Transverse colon (tissue), 4 donors: ENCODE data around the gene KDM1B. TPM values are rescaled to one million over a fixed set of nuclear protein-coding genes. Genes with fewer than 3 reads are reported as not detected.
A peak's percentile ranks its signal among the peaks of the same experiment; 100 is the strongest.

Experiments
- DNase-seq: peaks from one replicate; pipeline ENCODE4 v3.0.0-alpha.2; 2019
- H3K27ac ChIP-seq, 4 donors: fragments of 200-600 bp; sonication (generic); 2 replicates each; pipeline ENCODE4 v1.5.1; 2016 to 2018; ENCODE audit warnings: inconsistent platforms in 4 of 4
- H3K27me3 ChIP-seq: fragments of 200-600 bp; sonication (generic); 2 replicates; pipeline ENCODE4 v1.5.1; 2017; ENCODE audit warnings: inconsistent platforms
- H3K36me3 ChIP-seq, 4 donors: fragments of 200-600 bp; sonication (generic); 2 replicates each; pipeline ENCODE4 v1.5.1; 2017 to 2019; ENCODE audit warnings: inconsistent platforms in 4 of 4
- H3K4me1 ChIP-seq, 4 donors: fragments of 200-600 bp; sonication (generic); 2 replicates each; pipeline ENCODE4 v1.5.1; 2017 to 2020; ENCODE audit warnings: inconsistent platforms in 4 of 4
- H3K4me3 ChIP-seq, 4 donors: fragments of 200-600 bp; sonication (generic); 1 replicate in 1 of 4; 2 replicates in 3 of 4; pipeline versions ENCODE4 v1.5.1 to v1.6.1; 2017 to 2019; ENCODE audit warnings: inconsistent platforms in 4 of 4
- H3K9me3 ChIP-seq, 2 donors: fragments of 200-600 bp; sonication (generic); 2 replicates each; pipeline ENCODE4 v1.5.1; 2017 to 2019; ENCODE audit warnings: inconsistent platforms in 2 of 2
- CTCF ChIP-seq, 5 experiments: fragments of 200-600 bp in 3 of 5; fragments of 450-650 bp in 2 of 5; sonication (generic) in 3 of 5; IDR thresholded peaks; 1 replicate in 2 of 5; 2 replicates in 3 of 5; pipeline ENCODE4 v1.5.1; 2016 to 2017; ENCODE audit warnings: antibody characterized with exemption in 5 of 5, inconsistent platforms in 3 of 5, mild to moderate bottlenecking in 2 of 5, moderate library complexity in 1 of 5
- EP300 ChIP-seq: sonication (generic); formaldehyde crosslinking; IDR thresholded peaks from one replicate; pipeline ENCODE4 v1.6.1; 2017; ENCODE audit warnings: antibody characterized with exemption, low read depth
- POLR2A ChIP-seq: fragments of 450-650 bp; IDR thresholded peaks from one replicate; pipeline ENCODE4 v1.6.1; 2016; ENCODE audit warnings: antibody characterized with exemption, mild to moderate bottlenecking, moderate library complexity
- POLR2AphosphoS5 ChIP-seq, 3 donors: sonication (generic); formaldehyde crosslinking; IDR thresholded peaks; one replicate each; pipeline ENCODE4 v1.6.1; 2016; ENCODE audit warnings: antibody characterized with exemption in 3 of 3
- WGBS, 2 donors: methylation state at CpG; one replicate each; pipeline ENCODE4 v1.1.5; 2018; ENCODE audit warnings: low coverage in 1 of 2; 5-methylcytosine and 5-hydroxymethylcytosine counted together
- in situ Hi-C, 4 donors: fragments of 200-750 bp; cut with MboI; loops; one replicate each; pipeline versions ENCODE4 v1.15.0 to v1.15.1; 2017; ENCODE audit warnings: low sequenced_read_pairs in 3 of 4, low pct_ligation_motif_present in 1 of 4, low pct_unique_long_range_greater_than_20kb in 1 of 4
- intact Hi-C: fragments of 100-400 bp; cut with DNase I; formaldehyde crosslinking; loops from one replicate; pipeline ENCODE4 v1.15.1; 2023; ENCODE audit warnings: low total_unique reads
- total RNA-seq, 4 donors: library from RNA; depleted of rRNA; stranded (reverse); fragments of >200 nt; gene quantifications; one replicate each; pipeline ENCODE4 v1.1.0, GENCODE V29; 2016

KDM1B gene
- total RNA-seq, 4 donors from 2014 or later = 18.9 to 70.7 (median 40.0) TPM

DNA sequence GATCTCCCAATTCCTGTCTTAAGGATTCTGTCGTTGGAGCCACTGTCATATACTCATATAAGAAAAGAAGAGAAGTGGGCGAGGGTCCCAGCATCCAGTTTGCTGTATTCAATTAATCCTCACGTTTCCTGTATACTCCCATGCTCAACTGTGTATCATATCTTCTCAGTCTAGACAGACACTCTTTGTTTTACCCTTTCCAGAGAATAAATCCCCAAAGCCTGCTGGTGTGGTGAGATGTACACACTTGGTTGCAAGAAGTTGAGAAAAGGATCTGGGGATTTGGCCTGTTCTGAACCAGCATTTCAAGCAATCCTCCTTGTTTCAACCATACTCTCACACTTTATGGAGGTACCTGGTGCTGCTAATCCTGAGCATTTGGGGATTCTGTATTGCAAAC is 3.4 kb upstream of the KDM1B start:
- H3K4me3 ChIP-seq = no peak overlapping the region
- no peaks in the 10 kb centered on the region for H3K9me3 ChIP-seq
- TF ChIP-seq POLR2AphosphoS5 (IDR thresholded peaks at IDR 0.05) (no peak), CTCF (IDR thresholded peaks at IDR 0.05) (no peak), EP300 (no peak), POLR2A (no peak)
- DNase-seq = no peak
- in situ Hi-C loops (no loop called here), intact Hi-C loops (loop anchor here (5.0 to 10.0 kb wide), 2 partner anchors 113 to 1986 kb away; partner anchors contain the start of gene DEK)
- 83 to 100% methylated on average over 1 to 3 of the region's 3 CpGs for WGBS, 2 donors
- H3K27ac ChIP-seq = no peak overlapping the region
- no peaks in the 10 kb centered on the region for H3K36me3 ChIP-seq
- H3K27me3 ChIP-seq = no peaks in the 10 kb centered on the region
- peaks cover 0 to 42% (median 28%) of the 10 kb centered on the region in 4 donors for H3K4me1 ChIP-seq

- no peak for DNase-seq
- no peaks in the 10 kb centered on the region for H3K36me3 ChIP-seq
- TF ChIP-seq CTCF (IDR thresholded peaks at IDR 0.05) (no peak), EP300 (no peak), POLR2AphosphoS5 (IDR thresholded peaks at IDR 0.05) (no peak), POLR2A (no peak)
- peak overlapping the region; percentile 1 to 98 (median 65) for H3K27ac ChIP-seq
- in situ Hi-C loops = no loop called here
- peak overlapping the region in 1 of 4 donors; percentile 79 for H3K4me3 ChIP-seq
- peaks cover 0 to 37% (median 21%) of the 10 kb centered on the region in 4 donors for H3K4me1 ChIP-seq
- intact Hi-C loops = loop anchor here (5.0 to 10.0 kb wide), 2 partner anchors 111 to 1984 kb away; partner anchors contain the start of gene DEK
- no peaks in the 10 kb centered on the region for H3K27me3 ChIP-seq
- H3K9me3 ChIP-seq = no peaks in the 10 kb centered on the region
These were observed 1.9 kb upstream of the KDM1B start for GRCh38 chr6:18153311-18153703.

DNA sequence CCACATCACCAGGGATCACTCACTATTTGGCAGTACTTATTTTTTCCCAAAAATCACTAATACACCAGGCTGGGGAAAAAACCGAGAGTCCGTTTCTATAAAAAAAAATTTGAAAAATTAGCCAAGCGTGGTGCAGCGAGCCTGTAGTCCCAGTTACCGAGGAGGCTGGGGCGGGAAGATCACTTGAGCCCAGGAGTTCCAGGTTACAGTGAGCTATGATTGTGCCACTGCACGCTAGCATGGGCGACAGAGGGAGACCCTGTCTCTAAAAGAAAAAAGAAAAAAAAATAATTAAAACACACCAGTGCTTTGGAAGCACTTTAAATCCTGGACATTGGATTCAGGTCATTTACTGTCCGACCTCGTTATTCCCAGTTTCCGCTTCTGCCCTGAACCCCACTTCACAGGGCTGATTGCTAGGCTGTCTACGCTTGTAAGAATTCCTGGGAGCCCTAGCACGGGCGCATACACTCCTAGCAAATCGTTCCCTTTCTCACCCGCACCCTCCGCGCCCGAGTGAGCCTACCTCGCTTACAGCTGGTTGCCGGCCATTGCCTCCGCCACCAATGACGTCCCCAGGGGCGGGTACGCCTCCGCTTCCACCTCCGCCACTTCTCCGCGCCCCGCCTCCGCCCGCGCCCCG is 594 bp upstream of the KDM1B start, which contains the start of gene TPMT:
Gene TPMT (minus strand): TSS at position 571 of the 643 bp plus-strand sequence. CDS start 5,950 bp downstream, outside the sequence.
- Histone ChIP-seq H3K27ac (peak within 1 kb of the TSS; percentile 94 to 98 (median 95)), H3K27me3 (no peaks in the 10 kb centered on the region), H3K4me1 (peaks cover 0 to 31% (median 17%) of the 10 kb centered on the region in 4 donors), H3K4me3 (peak within 1 kb of the TSS; percentile 87 to 96 (median 89)), H3K9me3 (no peaks in the 10 kb centered on the region), H3K36me3 (no peaks in the 10 kb centered on the region)
- DNase-seq = peak; percentile 35
- 0% methylated on average over 12 to 33 of the region's 34 CpGs for WGBS, 2 donors
- in situ Hi-C loops = no loop called here
- TF ChIP-seq CTCF (IDR thresholded peaks at IDR 0.05) = no peak
- no peak for TF ChIP-seq EP300
- peak; percentile 94 for TF ChIP-seq POLR2A
- peak; percentile 93 to 97 (median 93) for TF ChIP-seq POLR2AphosphoS5 (IDR thresholded peaks at IDR 0.05)
- intact Hi-C loops = loop anchor here (5.0 to 10.0 kb wide), 2 partner anchors 110 to 1983 kb away; partner anchors contain the start of gene DEK

- no peak for TF ChIP-seq EP300
- peak; percentile 23 to 46 (median 38) for TF ChIP-seq CTCF (IDR thresholded peaks at IDR 0.05)
- peak; percentile 20 to 70 (median 42) for TF ChIP-seq POLR2AphosphoS5 (IDR thresholded peaks at IDR 0.05)
- WGBS, 2 donors = 3% methylated on average over 14 of the region's 26 CpGs; no CpG with 5 or more reads in 1 of the 2 donors
- intact Hi-C loops (loop anchor here (10.0 kb wide), 1 partner anchor 109 kb away; the partner anchor contains the start of gene DEK), in situ Hi-C loops (no loop called here)
- Histone ChIP-seq H3K4me1 (peaks cover 0 to 31% (median 17%) of the 10 kb centered on the region in 4 donors), H3K9me3 (no peaks in the 10 kb centered on the region), H3K4me3 (peak overlapping the region; percentile 68 to 96 (median 89)), H3K27ac (peak overlapping the region; percentile 94 to 98 (median 95)), H3K27me3 (no peaks in the 10 kb centered on the region), H3K36me3 (peaks cover 0 to 5% (median 0%) of the 10 kb centered on the region in 4 donors)
- DNase-seq = peak; percentile 82
These were observed 721 bp downstream of the KDM1B start for GRCh38 chr6:18155864-18156421.
